Activated naive CD8-positive, alpha-beta T cell (primary cell): ENCODE measurements around the gene FBLN2.
"Not testable (repeated sequence)": the region's sequence is repeated elsewhere in the genome, so short reads cannot be mapped to it uniquely, and the experiment has no call there.

Experiments used
- H3K27ac Mint-ChIP-seq: one replicate; pipeline ENCODE4 v1.8.0; 2021; ENCODE audit warnings: mixed read lengths
- H3K27me3 Mint-ChIP-seq: one replicate; pipeline ENCODE4 v1.8.0; 2021; ENCODE audit warnings: mixed read lengths
- H3K36me3 Mint-ChIP-seq: one replicate; pipeline ENCODE4 v1.8.0; 2021; ENCODE audit warnings: mixed read lengths
- H3K4me1 Mint-ChIP-seq: one replicate; pipeline ENCODE4 v1.8.0; 2021; ENCODE audit warnings: low read depth, mixed read lengths
- H3K4me3 Mint-ChIP-seq: one replicate; pipeline ENCODE4 v1.8.0; 2021; ENCODE audit warnings: mild to moderate bottlenecking, mixed read lengths
- H3K9me3 Mint-ChIP-seq: one replicate; pipeline ENCODE4 v1.8.0; 2021; ENCODE audit warnings: low read depth, mixed read lengths

Gene FBLN2

GRCh38 chr3:13520326-13520880 lies 28.5 kb upstream of the FBLN2 start:
- H3K9me3 Mint-ChIP-seq: no peaks in the 10 kb centered on the region
- H3K27me3 Mint-ChIP-seq: no peaks in the 10 kb centered on the region
- H3K4me1 Mint-ChIP-seq: no peaks in the 10 kb centered on the region
- peaks cover 2% of the 10 kb centered on the region for H3K36me3 Mint-ChIP-seq
- H3K27ac Mint-ChIP-seq: no peak overlapping the region
- H3K4me3 Mint-ChIP-seq: no peak overlapping the region

GRCh38 chr3:13521309-13521708 lies 27.6 kb upstream of the FBLN2 start:
- Mint-ChIP-seq H3K4me1 (no peaks in the 10 kb centered on the region), H3K36me3 (peaks cover 2% of the 10 kb centered on the region), H3K27me3 (no peaks in the 10 kb centered on the region), H3K27ac (no peak overlapping the region), H3K4me3 (no peak overlapping the region), H3K9me3 (no peaks in the 10 kb centered on the region)

GRCh38 chr3:13521749-13522148 lies 27.2 kb upstream of the FBLN2 start:
- H3K27me3 Mint-ChIP-seq, H3K4me1 Mint-ChIP-seq, H3K36me3 Mint-ChIP-seq, H3K27ac Mint-ChIP-seq, H3K9me3 Mint-ChIP-seq, H3K4me3 Mint-ChIP-seq: not testable (repeated sequence)

GRCh38 chr3:13522236-13522635 lies 26.7 kb upstream of the FBLN2 start:
- Mint-ChIP-seq H3K27me3 (no peaks in the 10 kb centered on the region), H3K36me3 (peaks cover 2% of the 10 kb centered on the region), H3K9me3 (no peaks in the 10 kb centered on the region), H3K27ac (no peak overlapping the region), H3K4me1 (no peaks in the 10 kb centered on the region), H3K4me3 (no peak overlapping the region)

GRCh38 chr3:13524979-13525669 lies 23.8 kb upstream of the FBLN2 start:
- H3K4me1 Mint-ChIP-seq: no peaks in the 10 kb centered on the region
- no peak overlapping the region for H3K4me3 Mint-ChIP-seq
- H3K27ac Mint-ChIP-seq: no peak overlapping the region
- H3K27me3 Mint-ChIP-seq: no peaks in the 10 kb centered on the region
- peaks cover 2% of the 10 kb centered on the region for H3K36me3 Mint-ChIP-seq
- no peaks in the 10 kb centered on the region for H3K9me3 Mint-ChIP-seq

- no peaks in the 10 kb centered on the region for H3K27me3 Mint-ChIP-seq
- H3K4me3 Mint-ChIP-seq: no peak overlapping the region
- H3K36me3 Mint-ChIP-seq: peaks cover 2% of the 10 kb centered on the region
Measured at GRCh38 chr3:13525827-13526625, 22.9 kb upstream of the FBLN2 start.

GRCh38 chr3:13526626-13526949 lies 22.3 kb upstream of the FBLN2 start:
- no peaks in the 10 kb centered on the region for H3K27me3 Mint-ChIP-seq

More at GRCh38 chr3:13525827-13526625, 22.9 kb upstream of the FBLN2 start:
- Mint-ChIP-seq H3K9me3 (no peaks in the 10 kb centered on the region), H3K27ac (no peak overlapping the region), H3K4me1 (no peaks in the 10 kb centered on the region)

GRCh38 chr3:13528217-13528867 lies 20.6 kb upstream of the FBLN2 start:
- Mint-ChIP-seq H3K27ac (no peak overlapping the region), H3K4me1 (no peaks in the 10 kb centered on the region), H3K9me3 (no peaks in the 10 kb centered on the region), H3K4me3 (no peak overlapping the region), H3K36me3 (no peaks in the 10 kb centered on the region), H3K27me3 (no peaks in the 10 kb centered on the region)

More at GRCh38 chr3:13526626-13526949, 22.3 kb upstream of the FBLN2 start:
- Mint-ChIP-seq H3K4me1 (no peaks in the 10 kb centered on the region), H3K27ac (no peak overlapping the region), H3K36me3 (peaks cover 2% of the 10 kb centered on the region), H3K4me3 (no peak overlapping the region), H3K9me3 (no peaks in the 10 kb centered on the region)

GRCh38 chr3:13529196-13530112 lies 19.5 kb upstream of the FBLN2 start:
- Mint-ChIP-seq H3K9me3 (no peaks in the 10 kb centered on the region), H3K36me3 (no peaks in the 10 kb centered on the region), H3K4me1 (no peaks in the 10 kb centered on the region), H3K4me3 (no peak overlapping the region), H3K27ac (no peak overlapping the region), H3K27me3 (no peaks in the 10 kb centered on the region)

- Mint-ChIP-seq H3K4me1 (no peaks in the 10 kb centered on the region), H3K9me3 (no peaks in the 10 kb centered on the region), H3K27ac (no peak overlapping the region), H3K36me3 (no peaks in the 10 kb centered on the region), H3K27me3 (no peaks in the 10 kb centered on the region), H3K4me3 (no peak overlapping the region)
Measured at GRCh38 chr3:13530241-13531009, 18.5 kb upstream of the FBLN2 start.

GRCh38 chr3:13532085-13532484 lies 16.8 kb upstream of the FBLN2 start:
- Mint-ChIP-seq H3K4me3 (no peak overlapping the region), H3K27ac (no peak overlapping the region), H3K27me3 (peaks cover 1% of the 10 kb centered on the region), H3K4me1 (peaks cover 9% of the 10 kb centered on the region), H3K9me3 (no peaks in the 10 kb centered on the region), H3K36me3 (no peaks in the 10 kb centered on the region)

- Mint-ChIP-seq H3K27me3 (peaks cover 1% of the 10 kb centered on the region), H3K9me3 (no peaks in the 10 kb centered on the region), H3K4me3 (no peak overlapping the region), H3K4me1 (peaks cover 9% of the 10 kb centered on the region), H3K36me3 (peaks cover 2% of the 10 kb centered on the region), H3K27ac (no peak overlapping the region)
Measured at GRCh38 chr3:13532631-13533030, 16.3 kb upstream of the FBLN2 start.

- peaks cover 2% of the 10 kb centered on the region for H3K36me3 Mint-ChIP-seq
- H3K4me3 Mint-ChIP-seq: no peak overlapping the region
- H3K9me3 Mint-ChIP-seq: no peaks in the 10 kb centered on the region
- H3K4me1 Mint-ChIP-seq: peaks cover 9% of the 10 kb centered on the region
- H3K27me3 Mint-ChIP-seq: peaks cover 1% of the 10 kb centered on the region
- no peak overlapping the region for H3K27ac Mint-ChIP-seq
Measured at GRCh38 chr3:13533885-13534301, 15.0 kb upstream of the FBLN2 start.

- Mint-ChIP-seq H3K9me3 (no peaks in the 10 kb centered on the region), H3K27me3 (peaks cover 1% of the 10 kb centered on the region), H3K4me1 (peaks cover 9% of the 10 kb centered on the region), H3K36me3 (peaks cover 2% of the 10 kb centered on the region), H3K4me3 (no peak overlapping the region), H3K27ac (no peak overlapping the region)
Measured at GRCh38 chr3:13535526-13535875, 13.4 kb upstream of the FBLN2 start.
